ENCODE results near the gene ARHGAP6.

Gene ARHGAP6

DNA sequence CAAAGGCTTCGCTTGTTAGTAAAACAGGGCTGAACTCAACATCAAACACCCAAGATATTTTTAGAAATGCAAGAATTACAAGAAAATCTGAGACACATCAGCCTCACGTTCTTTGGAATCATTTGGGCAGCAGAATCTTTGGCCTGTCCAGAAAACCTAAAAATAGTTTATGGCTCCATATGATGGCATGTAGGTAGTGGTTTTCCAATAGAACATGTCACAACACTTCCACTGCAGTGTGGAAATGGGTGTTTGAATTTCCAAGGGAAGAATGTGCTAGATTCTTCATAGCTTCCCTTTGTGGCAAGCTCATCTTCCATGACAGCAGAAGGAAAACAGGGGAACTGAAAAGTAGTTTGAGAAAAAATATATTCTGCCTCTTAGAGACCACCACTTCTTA, 118.8 kb downstream of the ARHGAP6 start:
- H3K9ac ChIP-seq: no peak overlapping the region
- peaks cover 95 to 100% (median 99%) of the 10 kb centered on the region in 11 experiments for H3K27me3 ChIP-seq
- no peaks in the 10 kb centered on the region for H3K4me1 ChIP-seq
- H3K4me3 ChIP-seq: no peak overlapping the region
- H3K9me3 ChIP-seq (replicated peaks in 1 of 11): peaks cover 6 to 25% (median 12%) of the 10 kb centered on the region in 11 experiments; a peak in 20 of 22 replicates
- H3K36me3 ChIP-seq: no peaks in the 10 kb centered on the region
- no peak for TF ChIP-seq Cebpa-rat (IDR thresholded peaks at IDR 0.05)
- H4K20me1 ChIP-seq: no peaks in the 10 kb centered on the region
- no peak overlapping the region for H3K27ac ChIP-seq
- H3K4me2 ChIP-seq: no peak overlapping the region

DNA sequence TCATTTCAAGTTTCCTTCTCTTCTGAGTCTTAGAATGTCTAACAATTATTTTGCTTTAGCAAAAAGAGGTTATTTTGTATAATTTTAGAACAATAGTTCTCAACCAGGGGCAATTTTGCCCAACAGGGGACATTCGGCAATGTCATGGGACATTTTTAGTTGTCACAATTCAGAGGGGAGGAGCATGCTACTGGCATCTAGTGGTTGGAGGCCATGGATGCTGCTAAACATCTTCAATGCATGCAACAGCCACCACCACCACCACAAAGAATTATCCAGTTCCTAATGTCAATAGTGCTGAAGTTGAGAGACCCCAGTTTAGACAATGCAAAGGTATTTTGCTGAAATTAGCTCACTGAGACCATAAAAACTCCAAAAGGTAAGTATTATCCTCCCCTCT, 122.5 kb downstream of the ARHGAP6 start:
- Histone ChIP-seq H3K9me3 (replicated peaks in 1 of 11) (peaks cover 6 to 31% (median 12%) of the 10 kb centered on the region in 11 experiments; a peak in 20 of 22 replicates), H3K4me3 (no peak overlapping the region), H4K20me1 (no peaks in the 10 kb centered on the region), H3K36me3 (no peaks in the 10 kb centered on the region), H3K27ac (no peak overlapping the region), H3K4me2 (no peak overlapping the region), H3K4me1 (peaks cover 0 to 12% (median 10%) of the 10 kb centered on the region in 10 experiments; a peak in 14 of 20 replicates), H3K27me3 (peaks cover 92 to 100% (median 99%) of the 10 kb centered on the region in 11 experiments), H3K9ac (no peak overlapping the region)
- TF ChIP-seq Cebpa-rat (IDR thresholded peaks at IDR 0.05): no peak

DNA sequence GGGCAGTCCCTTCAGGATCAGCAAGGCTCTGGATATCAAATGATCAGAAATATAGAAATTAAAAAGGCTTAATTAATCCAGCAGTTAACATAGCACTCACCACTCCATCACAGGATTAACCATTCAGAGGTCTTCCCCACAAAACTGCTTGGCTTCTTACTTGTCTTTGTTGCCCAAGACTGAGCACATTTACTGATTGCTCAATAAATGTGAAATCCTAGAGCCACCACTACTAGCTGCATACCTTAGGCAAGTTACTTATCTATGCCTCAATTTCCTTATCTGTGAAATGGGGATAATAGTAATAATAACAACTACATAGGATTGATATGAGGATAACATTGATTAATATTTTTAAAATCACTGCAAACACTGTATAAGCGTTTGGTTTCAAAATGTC, 124.2 kb downstream of the ARHGAP6 start:
- Histone ChIP-seq H3K4me3 (no peak overlapping the region), H3K27ac (no peak overlapping the region), H3K9me3 (replicated peaks in 1 of 11) (peaks cover 0 to 18% (median 0%) of the 10 kb centered on the region in 11 experiments; a peak in 6 of 22 replicates), H3K36me3 (no peaks in the 10 kb centered on the region), H4K20me1 (no peaks in the 10 kb centered on the region), H3K9ac (no peak overlapping the region), H3K27me3 (peaks cover 93 to 100% (median 99%) of the 10 kb centered on the region in 11 experiments), H3K4me1 (peaks cover 0 to 12% (median 10%) of the 10 kb centered on the region in 10 experiments; a peak in 14 of 20 replicates), H3K4me2 (peak overlapping the region in 5 of 11 experiments; percentile 11 to 43 (median 30); a peak in 3 of 22 replicates)
- no peak for TF ChIP-seq Cebpa-rat (IDR thresholded peaks at IDR 0.05)

DNA sequence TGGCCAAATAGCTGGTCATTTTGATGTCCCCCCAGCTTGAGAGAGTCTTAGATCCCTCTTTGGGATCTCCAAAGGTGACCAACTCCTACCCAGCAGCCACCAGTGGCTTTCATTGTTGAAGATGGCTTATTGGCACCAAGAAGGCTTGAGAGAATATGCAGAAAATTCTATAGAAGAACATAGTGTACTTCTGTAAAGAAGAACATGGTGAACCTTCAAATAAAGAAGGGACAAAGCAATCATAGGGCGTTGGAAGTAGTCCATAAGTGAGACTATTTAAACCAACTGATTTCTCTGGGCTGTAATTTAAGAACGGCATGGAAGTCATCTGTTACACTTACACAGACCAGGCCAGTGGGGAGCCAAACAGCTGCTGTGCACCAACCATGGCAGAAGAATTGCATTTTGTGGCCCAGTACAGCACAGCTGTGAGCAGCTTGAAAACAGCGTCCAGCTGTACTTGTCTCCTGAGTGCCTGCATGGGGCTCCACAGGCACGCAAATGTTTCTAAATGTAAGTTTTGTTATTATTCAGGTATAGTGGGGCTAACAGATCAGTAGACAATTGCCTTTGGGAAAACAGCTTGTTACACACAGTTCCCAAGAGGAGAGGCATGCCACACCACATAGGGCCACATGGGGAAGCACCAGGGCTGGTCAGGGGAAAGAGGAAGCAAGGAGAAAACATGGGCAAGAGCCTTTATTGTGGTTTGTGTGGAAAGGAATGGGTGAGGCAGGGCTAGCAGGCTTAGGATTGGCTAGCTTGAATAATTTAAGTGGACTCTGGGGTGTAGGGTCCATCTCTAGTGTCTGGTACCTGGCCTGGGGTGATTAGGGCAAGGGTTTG, 125.0 kb downstream of the ARHGAP6 start:
- Histone ChIP-seq H3K4me2 (peak overlapping the region; percentile 7 to 43 (median 28); a peak in 10 of 22 replicates), H3K9me3 (replicated peaks in 1 of 11) (peaks cover 0 to 18% (median 0%) of the 10 kb centered on the region in 11 experiments; a peak in 6 of 22 replicates), H3K4me1 (peaks cover 0 to 12% (median 10%) of the 10 kb centered on the region in 10 experiments; a peak in 14 of 20 replicates), H3K27me3 (peaks cover 92 to 100% (median 99%) of the 10 kb centered on the region in 11 experiments), H3K9ac (no peak overlapping the region), H3K4me3 (no peak overlapping the region), H3K36me3 (no peaks in the 10 kb centered on the region), H3K27ac (no peak overlapping the region), H4K20me1 (0 out of 22 replicates have a peak, but pooled peaks cover 0 to 4% (median 0%) of the 10 kb centered on the region in 11 experiments)
- TF ChIP-seq Cebpa-rat (IDR thresholded peaks at IDR 0.05): no peak

DNA sequence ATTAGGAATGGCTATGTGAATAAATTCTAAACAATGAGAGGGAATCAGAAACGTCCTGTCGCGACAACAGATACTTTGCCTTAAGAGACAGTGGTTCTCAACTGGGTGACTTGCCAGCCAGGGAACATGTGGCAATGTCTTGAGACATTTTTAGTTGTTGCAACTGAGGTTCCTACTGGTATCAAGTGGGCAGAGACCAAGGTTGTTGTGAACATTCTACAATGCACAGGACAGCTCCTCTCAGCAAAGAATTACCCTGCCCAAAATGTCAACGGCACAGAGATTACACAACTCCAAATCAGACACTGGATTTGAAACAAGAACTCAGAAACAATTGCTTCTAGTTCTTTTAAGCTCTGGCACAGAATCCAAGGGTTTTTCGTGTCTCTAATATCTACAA, 128.6 kb downstream of the ARHGAP6 start:
- Histone ChIP-seq H3K4me2 (no peak overlapping the region), H3K27me3 (peaks cover 69 to 89% (median 83%) of the 10 kb centered on the region in 11 experiments), H3K9ac (no peak overlapping the region), H3K4me1 (peaks cover 0 to 12% (median 10%) of the 10 kb centered on the region in 10 experiments; a peak in 14 of 20 replicates), H3K27ac (no peak overlapping the region), H4K20me1 (peaks cover 0 to 4% (median 0%) of the 10 kb centered on the region in 11 experiments; a peak in 1 of 22 replicates), H3K36me3 (no peaks in the 10 kb centered on the region), H3K4me3 (no peak overlapping the region), H3K9me3 (replicated peaks in 1 of 11) (peaks cover 0 to 6% (median 0%) of the 10 kb centered on the region in 11 experiments; a peak in 2 of 22 replicates)
- 0 out of 22 replicates have a peak, but pooled peaks of 1 of the 11 experiments have one; percentile 30 for TF ChIP-seq Cebpa-rat (IDR thresholded peaks at IDR 0.05)

DNA sequence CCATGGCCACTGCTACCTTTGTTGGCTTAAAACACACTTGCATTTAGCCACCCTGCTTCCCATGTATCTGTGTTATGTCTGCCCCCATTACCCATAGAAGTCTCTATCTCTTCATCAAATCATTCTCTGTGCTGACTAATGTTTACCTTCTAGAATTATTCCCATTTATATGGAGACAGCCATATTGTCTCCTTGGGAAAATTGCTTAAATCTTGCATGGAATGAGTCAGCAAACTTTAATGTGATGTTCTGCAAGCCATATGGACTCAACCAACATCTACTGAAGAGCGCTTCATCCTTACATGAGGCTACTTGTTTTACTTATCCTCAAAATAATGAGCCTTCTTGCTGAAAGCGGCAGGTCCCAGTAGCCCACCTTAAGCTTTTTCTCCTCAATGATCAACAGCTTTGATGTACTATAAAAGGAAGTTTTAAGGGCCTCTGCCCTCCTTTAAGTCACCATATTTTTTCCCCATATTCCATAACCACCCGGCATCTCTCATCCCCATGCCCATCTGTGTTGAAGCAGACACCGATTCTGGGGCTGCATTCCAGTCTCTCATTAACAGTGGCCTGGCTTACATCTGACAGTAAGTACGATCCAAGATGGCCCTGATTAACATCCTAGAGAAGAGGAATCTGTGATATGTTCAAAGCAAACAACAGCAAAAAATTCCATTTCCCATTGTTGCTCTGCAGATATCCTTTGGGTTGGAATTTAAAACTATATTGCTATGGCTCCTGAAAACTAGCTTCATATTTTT, 130.4 kb downstream of the ARHGAP6 start:
- H3K4me1 ChIP-seq: peaks cover 0 to 2% (median under 1%) of the 10 kb centered on the region in 10 experiments; a peak in 8 of 20 replicates
- H3K27ac ChIP-seq: no peak overlapping the region
- no peaks in the 10 kb centered on the region for H3K36me3 ChIP-seq
- peaks cover 69 to 88% (median 83%) of the 10 kb centered on the region in 11 experiments for H3K27me3 ChIP-seq
- H4K20me1 ChIP-seq: peaks cover 0 to 4% (median 0%) of the 10 kb centered on the region in 11 experiments; a peak in 1 of 22 replicates
- TF ChIP-seq Cebpa-rat (IDR thresholded peaks at IDR 0.05): no peak
- H3K9ac ChIP-seq: no peak overlapping the region
- peaks cover 0 to 6% (median 0%) of the 10 kb centered on the region in 11 experiments; a peak in 2 of 22 replicates for H3K9me3 ChIP-seq (replicated peaks in 1 of 11)
- H3K4me2 ChIP-seq: no peak overlapping the region
- no peak overlapping the region for H3K4me3 ChIP-seq

DNA sequence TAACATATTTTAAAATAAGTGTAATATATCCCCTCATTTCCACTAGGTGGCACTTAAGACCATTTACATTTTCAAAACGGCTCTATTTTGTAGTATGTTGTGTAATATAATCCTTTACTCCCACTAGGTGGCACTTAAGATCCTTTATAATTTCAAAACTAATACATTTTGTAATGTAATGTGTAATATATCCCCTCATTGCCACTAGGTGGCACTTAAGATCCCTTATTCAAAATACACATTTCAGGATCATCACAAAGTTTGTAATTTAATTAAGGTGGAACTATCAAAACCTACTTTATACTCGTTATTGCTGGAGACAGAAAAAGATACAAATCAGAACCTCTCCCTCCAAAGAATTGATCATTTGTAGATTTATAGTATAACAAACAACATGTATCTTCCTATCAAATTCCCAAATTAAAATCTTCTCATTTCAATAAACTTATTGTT, 132.5 kb downstream of the ARHGAP6 start:
- TF ChIP-seq Cebpa-rat (IDR thresholded peaks at IDR 0.05): peak in 2 of 11 experiments; percentile 36 to 58; a peak in 3 of 22 replicates
- H3K9me3 ChIP-seq (replicated peaks in 1 of 11): no peaks in the 10 kb centered on the region
- no peak overlapping the region for H3K4me3 ChIP-seq
- H3K27ac ChIP-seq: no peak overlapping the region
- no peaks in the 10 kb centered on the region for H3K4me1 ChIP-seq
- H3K36me3 ChIP-seq: no peaks in the 10 kb centered on the region
- peaks cover 0 to 4% (median 0%) of the 10 kb centered on the region in 11 experiments; a peak in 1 of 22 replicates for H4K20me1 ChIP-seq
- no peak overlapping the region for H3K4me2 ChIP-seq
- peaks cover 70 to 88% (median 84%) of the 10 kb centered on the region in 11 experiments for H3K27me3 ChIP-seq
- no peak overlapping the region for H3K9ac ChIP-seq

DNA sequence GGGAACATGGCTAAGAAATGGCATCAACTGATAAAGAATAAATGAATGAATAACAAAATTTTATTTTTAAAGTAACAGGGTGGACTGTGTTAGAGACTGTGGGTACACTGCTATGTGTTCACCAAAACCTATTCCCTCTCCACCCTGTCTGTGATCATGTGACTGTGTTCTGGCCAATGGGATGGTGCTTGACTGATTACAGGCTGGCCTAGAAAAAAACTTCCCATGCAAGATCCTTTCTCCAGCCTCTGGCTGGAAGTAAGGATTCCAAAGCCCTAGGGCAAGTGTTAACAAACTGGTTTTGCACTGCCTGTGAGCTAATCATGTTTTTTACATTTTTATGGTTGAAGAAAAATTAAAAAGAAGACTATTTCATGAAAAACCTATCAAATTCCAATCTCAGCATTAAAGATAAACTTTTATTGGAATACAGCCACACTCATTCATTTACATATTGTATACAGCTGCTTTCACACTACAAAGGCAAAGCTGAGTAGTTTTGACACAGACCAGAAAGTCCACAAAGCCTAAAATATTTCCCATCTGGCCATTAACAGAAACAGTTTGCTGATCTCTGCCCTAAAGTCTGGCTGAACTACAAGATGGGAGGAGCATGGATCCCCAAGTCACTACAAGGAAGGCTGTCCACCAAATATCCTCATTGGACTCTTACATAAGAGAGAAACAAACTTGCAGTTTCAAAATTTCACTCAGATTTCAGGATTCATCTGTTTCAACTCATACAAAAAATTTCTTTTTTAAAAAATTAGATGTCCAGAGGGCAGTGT, 133.2 kb downstream of the ARHGAP6 start:
- Histone ChIP-seq H3K9ac (no peak overlapping the region; a peak in 1 of 22 replicates), H3K4me3 (no peak overlapping the region), H4K20me1 (peaks cover 0 to 4% (median 0%) of the 10 kb centered on the region in 11 experiments; a peak in 1 of 22 replicates), H3K4me1 (no peaks in the 10 kb centered on the region), H3K9me3 (replicated peaks in 1 of 11) (no peaks in the 10 kb centered on the region), H3K4me2 (no peak overlapping the region), H3K36me3 (no peaks in the 10 kb centered on the region), H3K27ac (no peak overlapping the region), H3K27me3 (peaks cover 70 to 88% (median 84%) of the 10 kb centered on the region in 11 experiments)
- no peak for TF ChIP-seq Cebpa-rat (IDR thresholded peaks at IDR 0.05)
